Endothelial cell of umbilical vein (primary cell): ENCODE measurements around the gene ASPM. TPM values are rescaled to one million over a fixed set of nuclear protein-coding genes. Genes with fewer than 3 reads are reported as not detected.

Experiments
- BruUV-seq: library from RNA; stranded (reverse); fragments of 400-500 nt; replicated peaks from 2 replicates; lab custom pipeline; 2021; lab: Mats Ljungman, UMichigan
- CTCF ChIA-PET: fragments of 300-600, 350-600 bp; sonication (Branson Sonifier 250); formaldehyde crosslinking; loops from one replicate; lab custom pipeline; 2021; ENCODE audit warnings: antibody characterized with exemption, inconsistent platforms; lab: Charles Lee
- POLR2A ChIA-PET: fragments of 300-600, 350-600 bp; sonication (Branson Sonifier 250); formaldehyde crosslinking; loops from one replicate; lab custom pipeline; 2021; ENCODE audit warnings: antibody characterized with exemption, inconsistent platforms; lab: Charles Lee
- DNase-seq: peaks from one replicate; pipeline ENCODE4 v3.0.0-alpha.2; 2011; ENCODE audit warnings: low read depth, low spot score
- FAIRE-seq: peaks from 2 replicates; lab custom pipeline; 2011; peaks lifted over from hg19 to GRCh38; lab: Jason Lieb, UNC
- H2AFZ ChIP-seq: 2 replicates; pipeline ENCODE4 v1.6.0; 2012; ENCODE audit warnings: low read depth, low read length, control low read depth, inconsistent platforms
- H3K27ac ChIP-seq: 2 replicates; pipeline ENCODE4 v1.5.1; 2011; ENCODE audit warnings: low read depth, mild to moderate bottlenecking, control low read depth, low read length, moderate library complexity; ENCODE audit not compliant: insufficient read depth
- H3K27me3 ChIP-seq, 2 experiments: 2 replicates each; pipeline versions ENCODE4 v1.6.0 to v1.6.1; 2011; ENCODE audit warnings: low read length in 2 of 2, mixed read lengths in 1 of 2; ENCODE audit not compliant: control insufficient read depth in 2 of 2, insufficient read depth in 2 of 2
- H3K36me3 ChIP-seq, 2 experiments: 2 replicates in 1 of 2; 3 replicates in 1 of 2; pipeline ENCODE4 v1.5.1; 2011; ENCODE audit warnings: low read length in 2 of 2, mild to moderate bottlenecking in 1 of 2, moderate library complexity in 1 of 2; ENCODE audit not compliant: control insufficient read depth in 2 of 2, insufficient read depth in 2 of 2; ENCODE audit errors: extremely low read depth in 1 of 2
- H3K4me1 ChIP-seq: 3 replicates; pipeline ENCODE4 v1.5.1; 2011; ENCODE audit warnings: mild to moderate bottlenecking, low read length; ENCODE audit not compliant: control insufficient read depth, insufficient read depth; ENCODE audit errors: extremely low read depth
- H3K4me2 ChIP-seq: 2 replicates; pipeline ENCODE4 v1.6.1; 2011; ENCODE audit warnings: low read length, control low read depth, mixed read lengths; ENCODE audit not compliant: insufficient read depth
- H3K4me3 ChIP-seq, 3 experiments: fragments of 200-600 bp in 1 of 3; sonication (generic), shearing (Covaris generic) in 1 of 3; replicated peaks in 1 of 3; 2 replicates each; pipeline ENCODE4 v1.5.1; 2011 to 2016; ENCODE audit warnings: control low read depth in 3 of 3, low read length in 3 of 3, mild to moderate bottlenecking in 2 of 3, inconsistent platforms in 1 of 3, low read depth in 1 of 3, moderate library complexity in 1 of 3; ENCODE audit not compliant: insufficient read depth in 1 of 3
- H3K79me2 ChIP-seq: 2 replicates; pipeline ENCODE4 v1.6.0; 2012; ENCODE audit warnings: low read length, inconsistent platforms; ENCODE audit not compliant: control insufficient read depth, insufficient read depth
- H3K9ac ChIP-seq: replicated peaks from 2 replicates; pipeline ENCODE3; 2011; ENCODE audit warnings: low read length, control low read depth; ENCODE audit not compliant: insufficient read depth; ENCODE audit errors: extremely low read depth
- H3K9me1 ChIP-seq: replicated peaks from 3 replicates; pipeline ENCODE4 v1.6.0; 2011; ENCODE audit warnings: mild to moderate bottlenecking, low read length; ENCODE audit not compliant: control insufficient read depth, insufficient read depth; ENCODE audit errors: extremely low read depth
- H3K9me3 ChIP-seq: replicated peaks from 2 replicates; pipeline ENCODE4 v1.5.1; 2012; ENCODE audit warnings: low read length, inconsistent platforms; ENCODE audit not compliant: control insufficient read depth, insufficient read depth
- H4K20me1 ChIP-seq: replicated peaks from 2 replicates; pipeline ENCODE3; 2011; ENCODE audit warnings: mild to moderate bottlenecking, low read length; ENCODE audit not compliant: control insufficient read depth, insufficient read depth; ENCODE audit errors: extremely low read depth
- CTCF ChIP-seq, 2 donors: IDR thresholded peaks; 1 replicate in 1 of 2; 2 replicates in 1 of 2; pipeline ENCODE4 v1.5.1; 2011; ENCODE audit warnings: low read length in 2 of 2, mild to moderate bottlenecking in 2 of 2, moderate library complexity in 2 of 2, control low read depth in 1 of 2, inconsistent platforms in 1 of 2, low read depth in 1 of 2; ENCODE audit not compliant: insufficient read depth in 1 of 2; ENCODE audit errors: extremely low read depth in 1 of 2
- EZH2 ChIP-seq: IDR thresholded peaks from 2 replicates; pipeline ENCODE4 v1.6.1; 2012; ENCODE audit warnings: borderline replicate concordance, low read depth, mild to moderate bottlenecking, moderate library complexity, low read length, inconsistent platforms; ENCODE audit not compliant: severe bottlenecking
- FOS ChIP-seq: IDR thresholded peaks from 2 replicates; pipeline ENCODE4 v1.6.1; 2011; ENCODE audit warnings: mild to moderate bottlenecking, low read length, moderate library complexity, borderline replicate concordance; ENCODE audit not compliant: insufficient read depth
- GATA2 ChIP-seq: IDR thresholded peaks from 2 replicates; pipeline ENCODE4 v1.7.0; 2011; ENCODE audit warnings: low read depth, mild to moderate bottlenecking, moderate library complexity, mixed read lengths, low read length; ENCODE audit not compliant: insufficient read length, insufficient read depth
- MAX ChIP-seq: IDR thresholded peaks from 2 replicates; pipeline ENCODE4 v1.6.1; 2011; ENCODE audit not compliant: insufficient read depth, insufficient read length
- POLR2AphosphoS5 ChIP-seq: IDR thresholded peaks from 2 replicates; pipeline ENCODE4 v1.6.1; 2012; ENCODE audit warnings: low read depth, mild to moderate bottlenecking, control low read depth, low read length, moderate library complexity; ENCODE audit not compliant: insufficient read depth
- dilution Hi-C: fragments of 300-500 bp; cut with MboI; formaldehyde crosslinking; loops from one replicate; pipeline ENCODE4 v1.15.0; 2019; ENCODE audit warnings: low sequenced_read_pairs; ENCODE audit not compliant: extremely low pct_ligation_motif_present
- intact Hi-C: fragments of 100-400 bp; cut with micrococcal nuclease; formaldehyde crosslinking; loops from one replicate; pipeline ENCODE4 v1.10.0; 2022
- polyA plus RNA-seq, 4 experiments: library from polyadenylated mRNA; depleted of rRNA in 3 of 4; stranded (reverse) in 3 of 4; unstranded in 1 of 4; fragments of >200 nt; gene quantifications; 2 replicates each; pipeline versions ENCODE4 v1.2.1 to v1.2.3, GENCODE V29; 2011 to 2012; ENCODE audit warnings: missing spikeins in 1 of 4
- total RNA-seq: library from RNA; stranded (reverse); gene quantifications from 2 replicates; pipeline ENCODE4 v1.2.3, GENCODE V29; 2021

Gene ASPM
- total and polyA plus RNA-seq, 2 donors (not counting 3 experiments of a cell fraction or from before 2014, with no cell fraction given), result 5.3 to 55.1 TPM

GRCh38 chr1:197096137-197096536 is 50.3 kb downstream of the ASPM start:
- dilution Hi-C loops, result no loop called here
- Histone ChIP-seq H3K36me3 (peaks cover 0 to 2% of the 10 kb centered on the region in 2 experiments), H3K9me1 (no peaks in the 10 kb centered on the region), H2AFZ (no peak overlapping the region), H3K4me2 (no peak overlapping the region), H4K20me1 (no peaks in the 10 kb centered on the region), H3K9me3 (no peaks in the 10 kb centered on the region), H3K4me3 (no peak overlapping the region), H3K9ac (no peak overlapping the region), H3K27me3 (no peaks in the 10 kb centered on the region), H3K27ac (no peak overlapping the region), H3K79me2 (no peaks in the 10 kb centered on the region), H3K4me1 (no peaks in the 10 kb centered on the region)
- intact Hi-C loops, result no loop called here
- ChIA-PET CTCF (no interaction called here), POLR2A (no interaction called here)
- no peak for TF ChIP-seq FOS
- TF ChIP-seq MAX, result no peak
- no peak for TF ChIP-seq EZH2
- TF ChIP-seq GATA2, result no peak
- TF ChIP-seq CTCF (IDR thresholded peaks at IDR 0.05; ENCODE audit: extremely low read depth in 1 of 2, insufficient read depth in 1 of 2, low read depth in 1 of 2, low read length in 2 of 2), result no peak
- no peak for TF ChIP-seq POLR2AphosphoS5
- DNase-seq (no peak), FAIRE-seq (no peak)
- no TSS peak for BruUV-seq
